Skeletal muscle tissue (tissue), 4 donors: Measurements from ENCODE around the gene NUAK2. TPM values are rescaled to one million over a fixed set of nuclear protein-coding genes. Genes with fewer than 3 reads are reported as not detected.
A peak's percentile ranks its signal among the peaks of the same experiment; 100 is the strongest.
"Not testable (repeated sequence)": the region's sequence is repeated elsewhere in the genome, so short reads cannot be mapped to it uniquely, and the experiment has no call there.

Experiments used
- H3K27ac ChIP-seq: one replicate; pipeline ENCODE4 v1.7.0; 2013; ENCODE audit warnings: mild to moderate bottlenecking, low read depth, low read length, inconsistent platforms
- H3K27me3 ChIP-seq, 3 donors: one replicate each; pipeline ENCODE4 v1.7.0; 2013; ENCODE audit warnings: low read length in 3 of 3; ENCODE audit not compliant: control insufficient read depth in 3 of 3, insufficient read depth in 3 of 3
- H3K36me3 ChIP-seq, 3 donors: one replicate each; pipeline ENCODE4 v1.7.0; 2013; ENCODE audit warnings: low read length in 3 of 3; ENCODE audit not compliant: control insufficient read depth in 3 of 3, insufficient read depth in 3 of 3
- H3K4me1 ChIP-seq, 3 donors: one replicate each; pipeline ENCODE4 v1.7.0; 2013; ENCODE audit warnings: low read length in 3 of 3, mild to moderate bottlenecking in 3 of 3; ENCODE audit not compliant: control insufficient read depth in 3 of 3, insufficient read depth in 3 of 3
- H3K4me3 ChIP-seq, 3 donors: one replicate each; pipeline ENCODE4 v1.7.0; 2013; ENCODE audit warnings: low read length in 3 of 3
- H3K9ac ChIP-seq, 3 donors: one replicate each; pipeline ENCODE4 v1.7.0; 2013; ENCODE audit warnings: low read length in 3 of 3, mild to moderate bottlenecking in 3 of 3, moderate library complexity in 2 of 3, low read depth in 1 of 3
- H3K9me3 ChIP-seq, 3 donors: one replicate each; pipeline ENCODE4 v1.7.0; 2013; ENCODE audit warnings: low read length in 3 of 3; ENCODE audit not compliant: control insufficient read depth in 3 of 3
- total RNA-seq: library from RNA; depleted of rRNA; stranded (reverse); fragments of >200 nt; gene quantifications from one replicate; pipeline ENCODE4 v1.2.3, GENCODE V29; 2014
- donor health status: Osteomylitis.

NUAK2 gene
- total RNA-seq, 1 donor from 2014 or later = 1.0 TPM

- Histone ChIP-seq H3K9ac (no peak overlapping the region), H3K27ac (no peak overlapping the region), H3K9me3 (no peaks in the 10 kb centered on the region), H3K4me3 (no peak overlapping the region), H3K27me3 (no peaks in the 10 kb centered on the region), H3K36me3 (peaks cover 20 to 29% (median 27%) of the 10 kb centered on the region in 3 donors), H3K4me1 (peaks cover 3 to 5% (median 4%) of the 10 kb centered on the region in 3 donors)
These were observed 20.2 kb downstream of the NUAK2 start for GRCh38 chr1:205301205-205301821.

- H3K9me3 ChIP-seq = no peaks in the 10 kb centered on the region
- no peaks in the 10 kb centered on the region for H3K27me3 ChIP-seq
- H3K9ac ChIP-seq = no peak overlapping the region
- H3K27ac ChIP-seq = no peak overlapping the region
- H3K4me1 ChIP-seq = peaks cover 3 to 7% (median 4%) of the 10 kb centered on the region in 3 donors
- H3K4me3 ChIP-seq = no peak overlapping the region
- peaks cover 16 to 23% (median 21%) of the 10 kb centered on the region in 3 donors for H3K36me3 ChIP-seq
These were observed 21.4 kb downstream of the NUAK2 start for GRCh38 chr1:205300149-205300548.

- Histone ChIP-seq H3K27me3 (no peaks in the 10 kb centered on the region), H3K4me3 (no peak overlapping the region), H3K36me3 (peaks cover 4 to 6% (median 6%) of the 10 kb centered on the region in 3 donors), H3K27ac (no peak overlapping the region), H3K9ac (no peak overlapping the region), H3K9me3 (no peaks in the 10 kb centered on the region), H3K4me1 (peaks cover 14 to 22% (median 18%) of the 10 kb centered on the region in 3 donors)
These were observed 23.2 kb downstream of the NUAK2 start for GRCh38 chr1:205298191-205298994.

- H3K27ac ChIP-seq, H3K27me3 ChIP-seq, H3K9ac ChIP-seq, H3K36me3 ChIP-seq, H3K4me3 ChIP-seq, H3K9me3 ChIP-seq: not testable (repeated sequence)
- peaks cover 14 to 22% (median 18%) of the 10 kb centered on the region in 3 donors for H3K4me1 ChIP-seq
These were observed 23.9 kb downstream of the NUAK2 start for GRCh38 chr1:205297546-205298177.

GRCh38 chr1:205296154-205296553 lies 25.4 kb downstream of the NUAK2 start:
- no peak overlapping the region for H3K4me3 ChIP-seq
- no peaks in the 10 kb centered on the region for H3K9me3 ChIP-seq
- no peak overlapping the region for H3K27ac ChIP-seq
- no peaks in the 10 kb centered on the region for H3K36me3 ChIP-seq
- H3K4me1 ChIP-seq = peaks cover 10 to 19% (median 14%) of the 10 kb centered on the region in 3 donors
- H3K27me3 ChIP-seq = no peaks in the 10 kb centered on the region
- no peak overlapping the region for H3K9ac ChIP-seq

- Histone ChIP-seq H3K4me3 (no peak overlapping the region), H3K9ac (peak overlapping the region in 1 of 3 donors; percentile 11), H3K36me3 (no peaks in the 10 kb centered on the region), H3K4me1 (peaks cover 10 to 17% (median 14%) of the 10 kb centered on the region in 3 donors), H3K9me3 (no peaks in the 10 kb centered on the region), H3K27ac (peak overlapping the region; percentile 40), H3K27me3 (no peaks in the 10 kb centered on the region)
These were observed 26.6 kb downstream of the NUAK2 start for GRCh38 chr1:205294934-205295333.

GRCh38 chr1:205294175-205294917 lies 27.2 kb downstream of the NUAK2 start:
- no peaks in the 10 kb centered on the region for H3K27me3 ChIP-seq
- H3K4me3 ChIP-seq = no peak overlapping the region
- H3K27ac ChIP-seq = peak overlapping the region; percentile 48
- H3K9me3 ChIP-seq = no peaks in the 10 kb centered on the region
- peaks cover 10 to 17% (median 14%) of the 10 kb centered on the region in 3 donors for H3K4me1 ChIP-seq
- peak overlapping the region in 1 of 3 donors; percentile 11 for H3K9ac ChIP-seq
- H3K36me3 ChIP-seq = no peaks in the 10 kb centered on the region

GRCh38 chr1:205293350-205294074 lies 28.0 kb downstream of the NUAK2 start:
- Histone ChIP-seq H3K4me3 (no peak overlapping the region), H3K27me3 (no peaks in the 10 kb centered on the region), H3K36me3 (no peaks in the 10 kb centered on the region), H3K9me3 (no peaks in the 10 kb centered on the region), H3K9ac (no peak overlapping the region), H3K27ac (peak overlapping the region; percentile 48), H3K4me1 (peaks cover 10 to 17% (median 14%) of the 10 kb centered on the region in 3 donors)

GRCh38 chr1:205291596-205291995 lies 29.9 kb downstream of the NUAK2 start:
- Histone ChIP-seq H3K9me3 (no peaks in the 10 kb centered on the region), H3K27me3 (no peaks in the 10 kb centered on the region), H3K36me3 (no peaks in the 10 kb centered on the region), H3K4me3 (no peak overlapping the region), H3K27ac (no peak overlapping the region), H3K9ac (no peak overlapping the region), H3K4me1 (peaks cover 14 to 23% (median 16%) of the 10 kb centered on the region in 3 donors)
